OCI-LY7 (cell line): Measurements from ENCODE around the gene ZNF516. TPM values are rescaled to one million over a fixed set of nuclear protein-coding genes. Genes with fewer than 3 reads are reported as not detected.

Experiments
- BruUV-seq: library from RNA; stranded (reverse); fragments of 400-500 nt; replicated peaks from 2 replicates; lab custom pipeline; 2021; lab: Mats Ljungman, UMichigan
- CTCF ChIA-PET: fragments of 300-600 bp; sonication (Branson Sonifier 250); formaldehyde crosslinking; loops from one replicate; lab custom pipeline; 2022; ENCODE audit warnings: antibody characterized with exemption; ENCODE audit not compliant: unreplicated experiment; lab: Charles Lee
- POLR2A ChIA-PET: fragments of 300-600 bp; sonication (Branson Sonifier 250); formaldehyde crosslinking; loops from one replicate; lab custom pipeline; 2022; ENCODE audit warnings: antibody characterized with exemption; lab: Charles Lee
- DNase-seq: peaks from one replicate; pipeline ENCODE4 v3.0.0-alpha.2; 2015; ENCODE audit warnings: low spot score
- H2AFZ ChIP-seq: fragments of 200-600 bp; sonication (generic), shearing (Covaris generic); 2 replicates; pipeline ENCODE4 v1.6.1; 2014; ENCODE audit warnings: mild to moderate bottlenecking, antibody characterized with exemption, low read length, moderate library complexity
- H3K27ac ChIP-seq: fragments of 200-600 bp; sonication (generic); 2 replicates; pipeline ENCODE4 v1.5.1; 2014; ENCODE audit warnings: mixed run types, low read depth, mild to moderate bottlenecking, moderate library complexity, low read length, inconsistent platforms; ENCODE audit not compliant: poor library complexity, severe bottlenecking
- H3K36me3 ChIP-seq: fragments of 200-600 bp; sonication (generic); 2 replicates; pipeline ENCODE4 v1.6.1; 2014; ENCODE audit warnings: mild to moderate bottlenecking, antibody characterized with exemption, low read length, moderate library complexity, mixed read lengths; ENCODE audit not compliant: insufficient read depth
- H3K4me1 ChIP-seq: fragments of 200-600 bp; sonication (generic); 2 replicates; pipeline ENCODE4 v1.5.1; 2014; ENCODE audit warnings: mild to moderate bottlenecking, low read length; ENCODE audit not compliant: insufficient read depth, poor library complexity, severe bottlenecking
- H3K4me2 ChIP-seq: fragments of 200-600 bp; sonication (generic); 2 replicates; pipeline ENCODE4 v1.6.1; 2014; ENCODE audit warnings: mild to moderate bottlenecking, low read length
- H3K4me3 ChIP-seq: fragments of 200-600 bp; sonication (generic); 2 replicates; pipeline ENCODE4 v1.5.1; 2014; ENCODE audit warnings: mild to moderate bottlenecking, low read depth, low read length; ENCODE audit not compliant: poor library complexity, severe bottlenecking
- H3K79me2 ChIP-seq: fragments of 200-600 bp; sonication (generic); 2 replicates; pipeline ENCODE4 v1.6.1; 2016; ENCODE audit warnings: low read depth, mild to moderate bottlenecking, low read length, moderate library complexity, mixed read lengths; ENCODE audit not compliant: insufficient read depth
- H3K9me2 ChIP-seq: fragments of 200-600 bp; sonication (generic); 2 replicates; pipeline ENCODE4 v1.6.1; 2016; ENCODE audit warnings: mild to moderate bottlenecking, low read length, mixed read lengths; ENCODE audit not compliant: insufficient read depth
- H3K9me3 ChIP-seq: fragments of 200-600 bp; sonication (generic); 2 replicates; pipeline ENCODE4 v1.6.1; 2014; ENCODE audit warnings: mild to moderate bottlenecking, mixed run types, low read length, mixed read lengths
- H4K20me1 ChIP-seq: fragments of 200-600 bp; sonication (generic); 2 replicates; pipeline ENCODE4 v1.6.1; 2014; ENCODE audit warnings: mild to moderate bottlenecking, antibody characterized with exemption, low read length, moderate library complexity, mixed read lengths; ENCODE audit not compliant: insufficient read depth
- CTCF ChIP-seq: fragments of 200-600 bp; sonication (generic); conservative IDR thresholded peaks from 2 replicates; pipeline ENCODE4 v1.5.1; 2014; ENCODE audit warnings: mild to moderate bottlenecking, antibody characterized with exemption, low read length, moderate library complexity, mixed read lengths
- EZH2phosphoT487 ChIP-seq: fragments of 200-600 bp; sonication (generic); IDR thresholded peaks from 2 replicates; pipeline ENCODE4 v1.6.1; 2018; ENCODE audit warnings: low read depth, borderline replicate concordance, mild to moderate bottlenecking, mixed run types, antibody characterized with exemption, low read length, moderate library complexity, mixed read lengths
- intact Hi-C: fragments of 100-400 bp; cut with micrococcal nuclease; formaldehyde crosslinking; loops from one replicate; pipeline ENCODE4 v1.10.0; 2022; ENCODE audit not compliant: unreplicated experiment
- total RNA-seq, 2 experiments: library from RNA; depleted of rRNA in 1 of 2; stranded (reverse); fragments of >200 nt in 1 of 2; shearing (Covaris generic) in 1 of 2; gene quantifications; 2 replicates each; pipeline ENCODE4 v1.2.3, GENCODE V29; 2014 to 2022

ZNF516 gene
- total RNA-seq, 2 experiments from 2014 or later: 16.2 to 32.3 TPM

GRCh38 chr18:76396792-76397191 is 98.2 kb downstream of the ZNF516 start:
- POLR2A ChIA-PET: no interaction called here
- H3K79me2 ChIP-seq: 0 out of 2 replicates have a peak, but pooled peaks cover 7% of the 10 kb centered on the region
- 0 out of 2 replicates have a peak, but pooled peaks cover 9% of the 10 kb centered on the region for H4K20me1 ChIP-seq
- H3K9me2 ChIP-seq: no peaks in the 10 kb centered on the region
- CTCF ChIA-PET: no interaction called here
- H3K4me1 ChIP-seq: no peaks in the 10 kb centered on the region
- TF ChIP-seq EZH2phosphoT487 (no peak), CTCF (no peak)
- H3K9me3 ChIP-seq: no peaks in the 10 kb centered on the region
- intact Hi-C loops: loop anchor here (5.0 kb wide), 2 partner anchors 226 to 291 kb away; no protein-coding TSS in a partner anchor
- no peak overlapping the region for H3K4me3 ChIP-seq
- no peak overlapping the region for H3K27ac ChIP-seq
- H2AFZ ChIP-seq: no peak overlapping the region
- no peak for DNase-seq
- no peak overlapping the region for H3K4me2 ChIP-seq
- H3K36me3 ChIP-seq: peaks cover 5% of the 10 kb centered on the region; the same call in 1 of the 2 replicates
- BruUV-seq: no TSS peak

- no peaks in the 10 kb centered on the region for H3K9me3 ChIP-seq
- H3K9me2 ChIP-seq: no peaks in the 10 kb centered on the region
- H3K4me1 ChIP-seq: no peaks in the 10 kb centered on the region
- ChIA-PET POLR2A (no interaction called here), CTCF (no interaction called here)
- 0 out of 2 replicates have a peak, but pooled peaks cover 9% of the 10 kb centered on the region for H4K20me1 ChIP-seq
- H3K4me2 ChIP-seq: no peak overlapping the region
- TF ChIP-seq CTCF: no peak
- no peak for TF ChIP-seq EZH2phosphoT487
- peaks cover 5% of the 10 kb centered on the region; the same call in 1 of the 2 replicates for H3K36me3 ChIP-seq
- BruUV-seq: no TSS peak
- intact Hi-C loops: loop anchor here (5.0 kb wide), 2 partner anchors 227 to 292 kb away; no protein-coding TSS in a partner anchor
- H3K27ac ChIP-seq: no peak overlapping the region
- 0 out of 2 replicates have a peak, but pooled peaks cover 7% of the 10 kb centered on the region for H3K79me2 ChIP-seq
- no peak overlapping the region for H3K4me3 ChIP-seq
- no peak overlapping the region for H2AFZ ChIP-seq
- no peak for DNase-seq
Measured at GRCh38 chr18:76395609-76396008, 99.4 kb downstream of the ZNF516 start.

DNA sequence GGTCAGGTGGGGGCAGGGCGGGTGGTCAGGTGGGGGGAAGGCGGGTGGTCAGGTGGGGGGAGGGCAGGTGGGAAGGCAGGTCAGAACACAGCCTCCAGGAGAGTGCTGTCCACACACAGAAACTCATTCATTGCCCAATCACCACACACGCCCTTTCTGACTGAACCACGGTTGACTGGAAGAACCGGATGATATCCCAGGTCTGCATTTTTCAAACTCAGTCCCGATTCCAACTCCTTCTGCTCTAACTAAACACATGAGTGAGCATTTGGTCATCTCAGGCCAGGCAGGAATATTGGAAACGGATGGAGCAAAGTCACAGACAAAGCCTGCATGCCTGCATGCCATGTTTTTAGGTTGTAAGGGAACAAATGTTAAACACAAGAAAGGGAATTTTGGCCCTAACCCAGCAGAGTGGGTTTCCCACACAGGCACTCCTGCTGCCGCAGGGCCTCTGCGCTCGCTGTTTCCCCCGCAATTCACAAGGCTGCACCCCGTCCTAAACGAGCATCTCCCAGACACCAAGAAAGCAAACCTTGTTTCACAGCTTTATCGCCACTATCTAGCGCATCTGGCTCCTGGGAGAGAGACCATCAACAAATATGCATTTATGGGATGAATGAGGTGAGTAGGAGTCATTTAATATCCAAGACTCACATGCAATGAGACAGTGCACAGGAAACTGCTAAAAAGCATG is 100.1 kb downstream of the ZNF516 start:
- Histone ChIP-seq H2AFZ (no peak overlapping the region), H4K20me1 (0 out of 2 replicates have a peak, but pooled peaks cover 9% of the 10 kb centered on the region), H3K9me3 (no peaks in the 10 kb centered on the region), H3K4me3 (no peak overlapping the region), H3K9me2 (no peaks in the 10 kb centered on the region), H3K79me2 (0 out of 2 replicates have a peak, but pooled peaks cover 7% of the 10 kb centered on the region), H3K36me3 (peaks cover 5% of the 10 kb centered on the region; the same call in 1 of the 2 replicates), H3K27ac (no peak overlapping the region), H3K4me1 (no peaks in the 10 kb centered on the region), H3K4me2 (no peak overlapping the region)
- ChIA-PET CTCF (no interaction called here), POLR2A (no interaction called here)
- no peak for DNase-seq
- TF ChIP-seq EZH2phosphoT487 (no peak), CTCF (no peak)
- BruUV-seq: no TSS peak
- intact Hi-C loops: loop anchor here (5.0 kb wide), 2 partner anchors 227 to 292 kb away; no protein-coding TSS in a partner anchor
